ENCODE measurements around the gene TSGA10.

Gene TSGA10

GRCh38 chr2:99181624-99182000, 26.9 kb upstream of the TSGA10 start:
- TF ChIP-seq ZFHX2 (tag by site-specific recombination; conservative IDR thresholded peaks at IDR 0.05): no peak
- 0 out of 2 replicates have a peak, but pooled peaks have one; percentile 39 for TF ChIP-seq ZNF335 (tag by site-specific recombination; conservative IDR thresholded peaks at IDR 0.05)
- TF ChIP-seq YY1 (tag by site-specific recombination; IDR thresholded peaks at IDR 0.05): no peak

GRCh38 chr2:99180755-99181623, 26.2 kb upstream of the TSGA10 start, which contains the start of the genes MITD1 and MRPL30:
TSS of gene MITD1 (minus strand) at chr2:99181058. CDS start at chr2:99180981, 77 bp downstream.
TSS of gene MRPL30 (plus strand) at chr2:99181184. CDS start at chr2:99186204, 5,020 bp downstream.
- H3K9me3 ChIP-seq (ENCODE audit: control insufficient read depth, insufficient read depth, low read depth, low read length): no peaks in the 10 kb centered on the region
- CTCF ChIA-PET: interaction anchor here (0.6 to 1.2 kb wide), 7 partner anchors 13 to 156 kb away, joined by 3 to 4 read pairs (median 3); partner anchors contain the start of gene EIF5B
- no peak for TF ChIP-seq RBAK (tag by site-specific recombination; IDR thresholded peaks at IDR 0.05)
- TF ChIP-seq ZBTB17 (tag by site-specific recombination; IDR thresholded peaks at IDR 0.05): peak; percentile 93
- peak; percentile 69 for TF ChIP-seq SP2 (tag by site-specific recombination; IDR thresholded peaks at IDR 0.05)
- no peak for TF ChIP-seq ZNF777 (tag by site-specific recombination; IDR thresholded peaks at IDR 0.05; ENCODE audit: borderline replicate concordance)
- TF ChIP-seq ZNF837 (tag by site-specific recombination; IDR thresholded peaks at IDR 0.05): no peak
- no peak for TF ChIP-seq ZNF23 (tag by site-specific recombination; IDR thresholded peaks at IDR 0.05; ENCODE audit: borderline replicate concordance)
- TF ChIP-seq ZIC2 (tag by site-specific recombination; IDR thresholded peaks at IDR 0.05): 0 out of 2 replicates have a peak, but pooled peaks have one; percentile 7
- no peak for TF ChIP-seq HOXA7 (CRISPR knock-in tag; IDR thresholded peaks at IDR 0.05; ENCODE audit: borderline replicate concordance)
- TF ChIP-seq ZNF704 (tag by site-specific recombination; IDR thresholded peaks at IDR 0.05): no peak
- TF ChIP-seq HOXC10 (CRISPR knock-in tag; IDR thresholded peaks at IDR 0.05): no peak
- peak; percentile 43; the same call in 1 of the 2 replicates for TF ChIP-seq ZNF610 (tag by site-specific recombination; IDR thresholded peaks at IDR 0.05; ENCODE audit: borderline replicate concordance)
- no peak for TF ChIP-seq ZNF398 (tag by site-specific recombination; IDR thresholded peaks at IDR 0.05)
- peak; percentile 63; the same call in 1 of the 2 replicates for TF ChIP-seq TSHZ1 (tag by site-specific recombination; IDR thresholded peaks at IDR 0.05; ENCODE audit: borderline replicate concordance)
- TF ChIP-seq FEZF1 (tag by site-specific recombination; IDR thresholded peaks at IDR 0.05): 0 out of 2 replicates have a peak, but pooled peaks have one; percentile 9
- peak; percentile 55; the same call in 1 of the 2 replicates for TF ChIP-seq ZNF692 (tag by site-specific recombination; IDR thresholded peaks at IDR 0.05)
- no peak for TF ChIP-seq ZNF133 (tag by site-specific recombination; IDR thresholded peaks at IDR 0.05)
- TF ChIP-seq KLF16 (tag by site-specific recombination; IDR thresholded peaks at IDR 0.05): peak; percentile 98
- TF ChIP-seq ZNF202 (tag by site-specific recombination; IDR thresholded peaks at IDR 0.05; ENCODE audit: borderline replicate concordance): no peak
- no peak for TF ChIP-seq ZNF350 (tag by site-specific recombination; IDR thresholded peaks at IDR 0.05)
- TF ChIP-seq KLF17 (tag by site-specific recombination; IDR thresholded peaks at IDR 0.05): peak; percentile 85

More at GRCh38 chr2:99181624-99182000, 26.9 kb upstream of the TSGA10 start:
- Histone ChIP-seq H3K36me3 (ENCODE audit: control insufficient read depth in 2 of 2, insufficient read depth in 1 of 2, low read length in 2 of 2) (peaks cover 0 to 3% of the 10 kb centered on the region in 2 experiments; a peak in 2 of 3 replicates), H3K9me3 (ENCODE audit: control insufficient read depth, insufficient read depth, low read depth, low read length) (no peaks in the 10 kb centered on the region), H3K27ac (ENCODE audit: extremely low read depth, low read depth, low read length) (peak overlapping the region; percentile 55; the same call in 1 of the 2 replicates), H3K4me3 (ENCODE audit: low read depth, low read length) (peak overlapping the region; percentile 71), H3K4me1 (ENCODE audit: control insufficient read depth, insufficient read depth, low read length) (0 out of 2 replicates have a peak, but pooled peaks cover 2% of the 10 kb centered on the region)
- CTCF ChIA-PET: interaction anchor here (0.6 to 0.7 kb wide), 2 partner anchors 98 to 138 kb away, joined by 3 read pairs; no protein-coding TSS in a partner anchor
- POLR2A ChIA-PET: interaction anchor here (1.3 to 2.9 kb wide), 3 partner anchors 27 to 156 kb away, joined by 6 to 32 read pairs (median 10); partner anchors contain the start of genes C2orf15, EIF5B, LIPT1 and TSGA10

More at GRCh38 chr2:99180755-99181623, 26.2 kb upstream of the TSGA10 start, which contains the start of the genes MITD1 and MRPL30:
- Histone ChIP-seq H3K36me3 (ENCODE audit: control insufficient read depth in 2 of 2, insufficient read depth in 1 of 2, low read length in 2 of 2) (no peaks in the 10 kb centered on the region), H3K4me3 (ENCODE audit: low read depth, low read length) (peak within 1 kb of the TSS; percentile 71), H3K27ac (ENCODE audit: extremely low read depth, low read depth, low read length) (peak within 1 kb of the TSS; percentile 55; the same call in 1 of the 2 replicates), H3K4me1 (ENCODE audit: control insufficient read depth, insufficient read depth, low read length) (0 out of 2 replicates have a peak, but pooled peaks cover 2% of the 10 kb centered on the region)
- POLR2A ChIA-PET: interaction anchor here (1.2 to 2.9 kb wide), 6 partner anchors 14 to 156 kb away, joined by 3 to 32 read pairs (median 8); partner anchors contain the start of genes C2orf15, EIF5B, LIPT1 and TSGA10
